Panc1 (cell line): Measurements from ENCODE around the gene RRM2.

Source experiments
- TF ChIP-seq, protein P1 (sequence below): fragments of 450-650 bp; IDR thresholded peaks from 2 replicates; pipeline ENCODE4 v1.5.1; 2017; ENCODE audit warnings: mild to moderate bottlenecking
- TF ChIP-seq, protein P2 (sequence below), 2 experiments: IDR thresholded peaks; 2 replicates each; pipeline ENCODE4 v1.6.1; 2011 to 2012; ENCODE audit warnings: low read depth in 2 of 2, control low read depth in 1 of 2, low read length in 1 of 2, mild to moderate bottlenecking in 1 of 2, moderate library complexity in 1 of 2; ENCODE audit not compliant: insufficient read depth in 1 of 2

DNA sequence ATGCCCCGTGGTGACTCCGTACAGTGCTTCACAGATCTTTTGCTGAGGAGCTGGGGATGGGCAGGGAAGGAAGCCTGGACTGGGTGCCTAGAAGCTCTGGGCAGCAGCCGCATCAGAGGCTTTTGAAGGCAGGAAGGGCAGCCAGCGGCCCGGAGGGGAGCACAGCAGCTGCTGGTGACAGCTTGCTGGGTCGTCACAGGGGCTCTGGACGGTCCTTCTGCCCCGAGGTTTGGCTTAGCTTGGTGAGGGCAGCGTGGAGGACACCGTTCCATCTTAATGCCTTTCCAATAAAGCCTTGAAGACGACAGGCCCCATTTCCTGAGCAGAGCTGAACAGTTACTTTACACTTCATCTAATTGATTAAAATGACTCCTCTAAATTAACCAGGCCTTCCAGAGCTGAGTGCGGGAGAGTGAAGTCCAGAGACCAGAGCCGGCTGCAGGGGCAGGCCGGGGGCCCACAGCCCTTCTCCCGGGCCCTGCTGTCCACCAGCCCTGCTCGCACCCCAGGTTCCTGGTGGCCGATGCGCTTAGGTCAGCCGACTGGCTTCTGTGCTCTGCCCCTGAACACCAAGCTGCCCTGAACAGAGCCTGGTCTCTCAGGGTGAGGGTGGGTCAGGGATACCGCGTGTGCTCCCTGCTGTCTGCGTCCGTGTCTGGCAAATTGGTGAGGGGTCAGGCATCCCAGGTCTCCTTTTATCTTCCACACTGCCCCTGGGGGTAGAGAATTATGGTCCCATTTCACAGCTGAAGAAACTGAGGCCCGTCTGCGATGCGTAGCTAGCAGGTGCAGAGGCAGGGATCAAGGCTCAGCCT is 43.5 kb downstream of the RRM2 start:
- TF ChIP-seq, protein P1, sequence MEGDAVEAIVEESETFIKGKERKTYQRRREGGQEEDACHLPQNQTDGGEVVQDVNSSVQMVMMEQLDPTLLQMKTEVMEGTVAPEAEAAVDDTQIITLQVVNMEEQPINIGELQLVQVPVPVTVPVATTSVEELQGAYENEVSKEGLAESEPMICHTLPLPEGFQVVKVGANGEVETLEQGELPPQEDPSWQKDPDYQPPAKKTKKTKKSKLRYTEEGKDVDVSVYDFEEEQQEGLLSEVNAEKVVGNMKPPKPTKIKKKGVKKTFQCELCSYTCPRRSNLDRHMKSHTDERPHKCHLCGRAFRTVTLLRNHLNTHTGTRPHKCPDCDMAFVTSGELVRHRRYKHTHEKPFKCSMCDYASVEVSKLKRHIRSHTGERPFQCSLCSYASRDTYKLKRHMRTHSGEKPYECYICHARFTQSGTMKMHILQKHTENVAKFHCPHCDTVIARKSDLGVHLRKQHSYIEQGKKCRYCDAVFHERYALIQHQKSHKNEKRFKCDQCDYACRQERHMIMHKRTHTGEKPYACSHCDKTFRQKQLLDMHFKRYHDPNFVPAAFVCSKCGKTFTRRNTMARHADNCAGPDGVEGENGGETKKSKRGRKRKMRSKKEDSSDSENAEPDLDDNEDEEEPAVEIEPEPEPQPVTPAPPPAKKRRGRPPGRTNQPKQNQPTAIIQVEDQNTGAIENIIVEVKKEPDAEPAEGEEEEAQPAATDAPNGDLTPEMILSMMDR: no peak
- TF ChIP-seq, protein P2, sequence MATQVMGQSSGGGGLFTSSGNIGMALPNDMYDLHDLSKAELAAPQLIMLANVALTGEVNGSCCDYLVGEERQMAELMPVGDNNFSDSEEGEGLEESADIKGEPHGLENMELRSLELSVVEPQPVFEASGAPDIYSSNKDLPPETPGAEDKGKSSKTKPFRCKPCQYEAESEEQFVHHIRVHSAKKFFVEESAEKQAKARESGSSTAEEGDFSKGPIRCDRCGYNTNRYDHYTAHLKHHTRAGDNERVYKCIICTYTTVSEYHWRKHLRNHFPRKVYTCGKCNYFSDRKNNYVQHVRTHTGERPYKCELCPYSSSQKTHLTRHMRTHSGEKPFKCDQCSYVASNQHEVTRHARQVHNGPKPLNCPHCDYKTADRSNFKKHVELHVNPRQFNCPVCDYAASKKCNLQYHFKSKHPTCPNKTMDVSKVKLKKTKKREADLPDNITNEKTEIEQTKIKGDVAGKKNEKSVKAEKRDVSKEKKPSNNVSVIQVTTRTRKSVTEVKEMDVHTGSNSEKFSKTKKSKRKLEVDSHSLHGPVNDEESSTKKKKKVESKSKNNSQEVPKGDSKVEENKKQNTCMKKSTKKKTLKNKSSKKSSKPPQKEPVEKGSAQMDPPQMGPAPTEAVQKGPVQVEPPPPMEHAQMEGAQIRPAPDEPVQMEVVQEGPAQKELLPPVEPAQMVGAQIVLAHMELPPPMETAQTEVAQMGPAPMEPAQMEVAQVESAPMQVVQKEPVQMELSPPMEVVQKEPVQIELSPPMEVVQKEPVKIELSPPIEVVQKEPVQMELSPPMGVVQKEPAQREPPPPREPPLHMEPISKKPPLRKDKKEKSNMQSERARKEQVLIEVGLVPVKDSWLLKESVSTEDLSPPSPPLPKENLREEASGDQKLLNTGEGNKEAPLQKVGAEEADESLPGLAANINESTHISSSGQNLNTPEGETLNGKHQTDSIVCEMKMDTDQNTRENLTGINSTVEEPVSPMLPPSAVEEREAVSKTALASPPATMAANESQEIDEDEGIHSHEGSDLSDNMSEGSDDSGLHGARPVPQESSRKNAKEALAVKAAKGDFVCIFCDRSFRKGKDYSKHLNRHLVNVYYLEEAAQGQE (IDR thresholded peaks at IDR 0.05; ENCODE audit: insufficient read depth in 1 of 2, low read depth in 2 of 2, low read length in 1 of 2): no peak
